HT-29 (cell line): Measurements from ENCODE around the gene TP53I11. TPM values are rescaled to one million over a fixed set of nuclear protein-coding genes. Genes with fewer than 3 reads are reported as not detected.

Experiments used
- DNase-seq: peaks from one replicate; pipeline ENCODE4 v3.0.0-alpha.2; 2015; ENCODE audit warnings: low spot score
- total RNA-seq: library from RNA; depleted of rRNA; stranded (reverse); fragments of >200 nt; shearing (Covaris generic); gene quantifications from 2 replicates; pipeline ENCODE4 v1.2.3, GENCODE V29; 2014

TP53I11 gene
- total RNA-seq, 1 experiment from 2014 or later = 65.5 TPM

DNA sequence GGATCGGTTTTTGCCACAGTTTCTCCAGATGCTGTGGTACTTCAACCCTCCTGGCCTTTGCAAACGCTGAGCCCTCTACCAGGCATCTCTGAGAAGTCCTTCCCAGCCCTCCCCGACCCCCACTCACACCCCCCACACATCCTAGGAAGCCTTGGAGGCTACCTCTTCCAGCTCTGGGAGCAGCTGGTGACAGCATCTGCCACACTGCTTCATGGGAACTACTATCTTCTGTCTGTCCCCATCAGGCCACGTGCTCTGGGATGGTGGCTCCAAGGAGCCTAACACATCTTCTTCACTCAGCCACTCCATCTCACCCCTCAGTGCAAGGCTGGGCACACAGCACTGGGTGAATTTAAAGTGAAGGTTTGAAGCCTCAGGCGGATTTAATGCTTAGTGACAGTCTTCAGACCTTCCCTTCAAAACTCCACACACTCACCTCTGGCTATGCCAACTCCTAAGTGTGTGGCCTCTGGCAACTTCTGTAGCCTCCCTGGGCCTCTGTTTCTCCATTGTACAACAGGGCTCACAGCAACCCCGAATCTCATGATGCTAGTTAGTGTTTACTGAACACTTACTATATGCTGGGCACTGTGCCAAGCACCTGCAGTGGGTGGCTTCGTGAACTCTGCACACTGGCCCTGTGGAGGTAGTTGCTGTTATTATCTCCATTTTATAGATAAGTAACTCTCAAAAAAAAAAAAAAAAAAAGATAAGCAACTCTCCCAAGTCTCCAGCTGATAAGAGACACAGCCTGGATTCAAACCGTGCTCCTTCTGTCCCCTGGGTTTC, 7.3 kb upstream of the TP53I11 start:
- peak; percentile 31 for DNase-seq

DNA sequence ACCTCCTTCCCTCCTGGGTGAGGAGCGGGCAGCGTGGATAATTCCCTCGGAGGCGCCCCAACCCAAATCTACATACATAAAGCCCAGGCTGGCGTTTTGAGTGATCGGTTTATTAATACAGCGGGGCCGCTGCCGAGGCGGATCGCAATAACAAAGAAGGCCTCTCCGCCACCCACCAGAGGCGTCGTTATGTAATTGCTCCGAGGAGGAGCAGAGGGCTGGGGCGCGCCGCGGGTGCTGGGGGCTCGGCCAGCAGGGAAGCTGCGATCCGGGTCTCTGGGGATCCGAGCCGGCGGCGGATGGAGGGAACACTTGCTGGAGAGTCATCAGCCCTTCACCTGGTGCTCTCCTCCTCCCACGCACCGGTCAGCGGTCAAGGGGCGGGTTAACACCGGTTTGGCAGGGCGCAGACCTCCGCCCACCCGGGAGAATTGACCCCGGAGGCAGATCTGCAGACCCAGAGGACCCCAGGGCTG, 6.4 kb upstream of the TP53I11 start:
- DNase-seq = no peak

DNA sequence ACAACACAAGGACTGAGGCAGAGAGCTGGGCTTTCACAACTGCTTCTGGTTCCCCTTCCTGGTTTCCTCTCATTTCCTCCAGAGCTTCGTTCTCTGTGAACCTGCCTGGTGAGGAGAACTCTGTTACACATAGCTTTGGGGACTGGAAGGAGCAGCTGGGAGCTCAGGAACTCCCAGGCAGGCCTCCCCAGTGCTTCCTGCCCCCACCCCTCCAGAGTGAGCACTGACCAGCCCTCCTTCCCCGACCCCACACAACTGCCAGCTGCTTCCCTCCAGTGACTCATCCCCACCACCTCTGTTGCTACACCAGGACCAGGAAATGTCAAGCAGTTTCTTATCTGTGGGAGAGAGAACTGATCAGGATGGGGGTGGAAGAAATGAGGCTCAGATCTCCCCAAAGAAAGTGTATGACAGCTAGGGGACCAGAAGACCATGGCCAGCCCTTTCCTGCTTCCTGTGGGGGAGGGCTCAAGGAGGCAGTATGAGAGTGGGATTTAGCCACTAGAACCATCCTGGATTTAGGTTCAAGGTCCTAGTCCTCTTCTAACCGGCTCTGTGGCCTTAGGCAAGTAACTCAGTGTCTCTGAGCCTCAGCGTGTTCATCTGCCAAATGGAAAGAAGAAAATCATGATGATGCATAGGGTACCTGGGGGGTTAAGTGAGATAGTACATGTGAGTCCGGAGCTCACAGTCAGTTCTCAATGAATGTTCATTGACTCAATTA, 4.5 kb upstream of the TP53I11 start:
- DNase-seq = peak; percentile 77

DNA sequence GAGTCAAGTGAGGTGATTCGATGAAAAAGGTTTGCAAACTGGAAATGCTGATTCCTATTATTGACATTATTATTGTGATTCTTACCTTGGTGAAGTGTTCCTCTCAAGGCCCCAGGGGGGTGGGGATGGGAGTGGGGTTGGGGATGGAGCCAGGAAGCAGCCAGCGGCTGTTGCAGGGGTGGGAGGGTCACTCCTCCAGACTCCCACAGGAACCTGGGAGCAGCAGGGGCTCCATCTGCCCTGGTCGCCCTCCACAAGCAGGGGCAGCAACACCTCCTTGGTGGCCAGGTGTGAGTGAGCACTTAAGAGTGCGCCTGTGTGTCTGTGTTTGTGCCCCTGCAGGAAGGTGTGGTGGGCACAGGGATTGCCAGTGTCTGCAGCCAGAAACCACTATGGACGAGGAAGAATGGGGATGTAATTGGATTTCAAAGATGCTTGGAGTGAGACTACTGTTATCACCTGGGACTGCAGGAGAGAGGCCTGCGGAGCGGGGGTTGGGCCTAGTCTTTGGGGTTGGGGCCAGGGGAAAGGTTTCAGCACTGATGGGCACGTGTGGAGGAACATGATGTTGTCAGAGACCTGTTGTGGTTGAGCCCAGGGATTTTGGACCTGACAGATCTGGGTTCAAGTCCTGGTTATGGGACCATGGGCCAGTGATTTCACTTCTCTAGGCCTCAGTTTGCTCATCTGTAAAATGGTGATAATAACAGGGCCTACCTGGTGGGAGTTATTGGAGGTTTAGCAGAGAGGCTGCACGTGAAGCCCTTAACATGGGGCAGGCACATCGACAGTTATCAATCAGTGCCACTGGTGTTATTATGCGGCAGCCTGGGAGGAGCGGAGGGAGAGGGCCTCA, 3.6 kb upstream of the TP53I11 start:
- no peak for DNase-seq

DNA sequence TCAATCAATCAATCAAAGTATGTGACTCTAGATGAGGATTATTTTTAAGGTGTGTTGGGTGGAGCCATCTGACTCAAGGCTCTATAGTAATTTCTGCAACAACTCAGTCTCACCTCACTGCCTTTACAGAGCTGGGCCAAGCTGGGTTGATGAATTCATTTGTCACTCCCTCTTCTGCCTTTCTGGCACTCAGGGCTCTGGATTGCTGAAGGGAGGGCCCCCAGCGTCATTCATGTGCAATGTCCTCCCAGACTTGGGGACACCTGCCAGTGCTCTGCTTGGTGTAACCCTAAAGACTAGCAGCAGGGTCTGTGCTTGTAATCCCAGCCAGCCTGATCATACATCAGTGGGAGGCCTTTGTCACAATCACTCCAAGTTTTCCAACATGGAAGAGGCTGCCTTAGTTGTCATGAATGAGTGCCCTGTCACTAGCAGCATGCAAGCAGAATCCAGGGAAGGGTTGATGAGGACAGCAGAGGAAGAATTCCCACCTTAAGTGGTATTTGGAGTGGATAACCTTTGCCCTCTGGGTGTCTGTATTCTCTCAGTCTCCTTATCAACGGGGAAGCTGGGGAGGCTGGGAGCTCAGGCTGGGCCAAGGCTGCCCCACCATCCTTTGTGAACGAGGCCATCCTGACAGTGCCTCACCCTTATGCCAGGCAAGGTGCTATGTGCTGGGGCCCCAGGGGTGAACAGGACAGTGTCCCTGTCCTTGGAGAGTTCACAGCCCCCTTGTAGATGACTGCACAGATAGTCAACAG, 2.0 kb upstream of the TP53I11 start:
- DNase-seq = no peak

DNA sequence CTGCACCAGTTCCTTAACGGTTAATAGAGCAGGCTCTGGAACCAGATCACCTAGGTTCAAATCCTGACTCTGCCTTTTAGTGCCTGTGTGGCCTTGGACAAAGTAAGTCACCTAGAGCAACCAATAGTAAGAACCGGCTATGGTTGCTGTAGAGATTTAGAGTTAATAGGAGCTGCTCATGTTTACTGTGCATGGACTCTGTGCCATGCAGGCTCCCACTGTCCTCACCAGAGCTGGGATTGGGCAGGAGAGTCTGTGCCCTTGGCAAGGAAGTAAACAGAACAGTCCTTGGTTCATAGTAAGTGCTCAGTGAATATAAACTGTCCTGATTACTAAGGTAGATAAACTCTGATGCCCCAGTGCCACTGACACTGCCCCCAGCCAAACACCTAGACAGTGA, 1.4 kb upstream of the TP53I11 start:
- DNase-seq = no peak

DNA sequence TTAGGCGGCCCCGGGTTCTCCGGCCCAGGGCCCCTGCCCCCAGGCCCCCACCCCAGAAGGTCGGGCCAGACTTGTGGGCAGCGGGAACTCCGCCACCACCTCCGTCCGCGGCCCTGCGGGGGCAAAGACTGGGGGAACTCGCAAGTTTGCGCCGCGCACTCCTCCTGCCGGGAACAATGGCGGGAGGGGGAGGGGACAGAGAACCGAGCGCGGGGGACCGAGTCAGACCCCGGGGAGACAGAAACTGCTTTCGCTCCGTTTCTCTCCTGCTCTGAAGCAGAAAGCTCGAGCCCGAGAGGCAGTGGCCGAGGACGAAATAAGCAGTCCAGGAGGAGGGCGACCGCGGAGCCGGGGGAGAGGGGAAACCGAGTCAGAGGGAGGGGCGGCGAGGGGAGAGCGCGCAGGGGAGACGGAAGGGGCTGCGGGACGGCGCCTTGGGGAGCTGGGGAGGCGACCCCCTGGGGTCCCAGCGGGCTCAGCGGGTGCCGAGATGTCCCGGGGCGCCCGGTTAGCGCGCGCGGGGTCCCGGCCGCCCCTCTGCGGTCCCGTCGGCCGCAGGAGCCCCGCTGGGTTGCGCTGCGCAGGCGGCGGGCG, 555 bp downstream of the TP53I11 start:
- DNase-seq = no peak

DNA sequence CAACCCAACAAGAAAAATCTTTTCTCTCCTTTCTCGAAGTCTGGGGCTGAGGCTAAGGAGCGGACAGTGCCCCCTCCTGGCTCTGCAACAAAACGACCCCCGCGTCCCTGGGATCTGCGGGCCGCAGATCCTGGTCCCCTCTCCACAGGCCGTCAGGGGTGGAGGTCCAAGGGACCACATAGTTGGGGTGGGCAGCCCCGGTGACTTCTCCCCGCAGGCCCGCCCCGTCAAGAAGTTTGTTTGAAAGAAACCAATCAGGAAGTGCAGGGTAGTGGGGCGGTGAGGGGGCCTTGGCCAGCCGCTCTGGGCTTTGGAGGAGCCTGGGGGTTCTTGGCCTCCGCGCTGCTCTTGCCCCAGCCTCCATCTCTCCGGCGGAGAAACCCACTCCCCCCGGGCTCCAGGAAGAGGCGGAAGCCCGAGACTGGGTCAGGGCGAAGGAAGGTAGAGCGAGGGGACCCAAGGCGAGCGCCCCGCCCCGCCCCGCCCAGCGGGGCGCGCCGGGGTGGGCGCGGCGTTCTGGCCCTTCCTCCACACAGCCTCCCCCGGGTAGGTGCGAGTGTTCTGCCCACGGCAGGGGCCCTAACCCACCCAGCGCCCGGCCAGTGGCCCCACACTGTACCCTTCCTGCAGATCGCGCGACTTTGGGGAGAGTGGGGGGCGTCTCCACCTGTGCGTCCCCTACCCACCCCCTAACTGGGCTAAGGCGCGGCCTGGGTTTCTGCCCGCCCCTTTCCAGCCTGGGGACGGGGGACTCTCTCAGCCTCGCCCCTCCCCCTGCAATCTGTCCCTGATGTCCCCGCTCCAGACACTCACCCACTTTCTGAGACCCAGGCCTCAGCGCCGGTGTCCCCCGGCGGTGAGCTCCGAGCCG, 1.3 kb downstream of the TP53I11 start:
- peak; percentile 43 for DNase-seq

DNA sequence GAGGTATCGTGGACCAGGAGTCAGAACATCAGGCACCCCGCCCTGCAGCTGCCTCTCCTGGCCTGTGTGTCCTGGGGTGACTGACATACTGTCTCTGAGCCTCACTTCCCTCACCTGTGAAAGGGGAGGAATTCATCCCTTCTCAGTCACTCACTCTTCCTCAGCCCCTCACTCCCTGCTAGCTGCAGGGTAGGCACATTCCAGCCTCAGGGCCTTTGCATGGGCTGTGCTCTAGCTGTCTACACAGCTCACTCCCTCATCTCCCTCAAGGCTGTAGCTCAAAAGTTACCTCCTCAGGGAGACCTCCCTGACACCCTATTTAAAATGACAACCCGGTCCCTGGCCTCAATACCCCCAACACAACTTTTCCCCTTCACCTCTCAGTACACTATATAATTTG, 2.5 kb downstream of the TP53I11 start:
- DNase-seq = no peak

DNA sequence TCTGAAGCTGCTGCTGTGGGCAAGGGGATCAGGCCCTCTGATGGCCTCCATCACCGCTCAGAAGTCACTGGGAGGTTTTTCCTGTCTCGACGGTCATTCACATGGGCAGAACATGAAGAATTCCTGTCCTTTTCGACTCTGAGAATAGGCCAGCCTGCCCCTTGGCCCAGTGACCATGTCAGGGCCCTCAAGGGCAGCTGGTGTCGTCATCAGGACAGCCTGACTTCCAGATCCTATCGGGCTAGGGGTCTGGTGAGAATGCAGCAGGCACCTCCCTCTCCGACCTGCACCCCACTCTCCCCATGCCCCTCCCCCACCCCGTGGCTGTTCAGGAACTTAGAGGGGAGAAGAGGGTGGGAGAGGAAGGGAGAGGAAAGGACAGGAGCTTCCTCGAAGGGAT, 3.6 kb downstream of the TP53I11 start:
- DNase-seq = no peak

DNA sequence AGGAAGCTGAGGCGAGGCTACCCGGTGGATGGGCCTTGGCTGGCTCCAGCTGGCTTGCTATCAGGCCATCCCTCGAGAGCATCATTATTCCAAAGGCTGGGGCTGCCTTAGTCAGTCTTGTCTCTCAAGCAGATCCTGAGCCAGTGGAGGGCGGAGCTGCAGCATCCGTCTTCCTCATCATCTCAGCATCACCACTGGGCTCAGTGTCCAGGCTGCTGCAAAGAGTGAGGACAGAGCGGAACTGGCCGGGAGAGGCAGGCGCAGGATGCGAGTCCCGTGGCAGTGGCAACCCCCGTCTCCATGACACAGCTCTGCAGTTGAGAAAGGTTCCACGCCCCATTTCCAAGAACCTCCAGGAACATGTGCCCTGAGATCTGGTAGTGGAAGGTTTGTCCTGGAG, 4.4 kb downstream of the TP53I11 start:
- no peak for DNase-seq

DNA sequence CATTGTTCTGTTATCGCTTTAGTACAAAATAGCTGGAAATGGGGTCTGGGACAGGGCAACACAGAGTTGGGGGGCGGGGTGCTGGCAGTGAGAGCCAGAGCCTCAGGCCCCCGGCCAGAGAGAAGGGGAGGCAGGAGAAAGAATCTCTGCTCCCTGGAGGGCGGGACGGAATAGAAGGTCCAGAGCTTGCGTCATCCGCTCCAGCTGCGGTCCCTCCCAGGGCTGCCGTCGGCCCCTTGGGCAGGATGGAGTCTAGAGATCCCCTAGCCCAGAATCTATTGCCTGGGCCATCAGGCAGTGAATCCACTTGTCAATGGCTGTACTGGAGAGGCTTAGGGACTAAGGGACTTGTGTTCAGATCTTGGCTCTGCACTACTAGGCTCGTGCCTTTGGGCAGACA, 5.0 kb downstream of the TP53I11 start:
- DNase-seq = no peak

DNA sequence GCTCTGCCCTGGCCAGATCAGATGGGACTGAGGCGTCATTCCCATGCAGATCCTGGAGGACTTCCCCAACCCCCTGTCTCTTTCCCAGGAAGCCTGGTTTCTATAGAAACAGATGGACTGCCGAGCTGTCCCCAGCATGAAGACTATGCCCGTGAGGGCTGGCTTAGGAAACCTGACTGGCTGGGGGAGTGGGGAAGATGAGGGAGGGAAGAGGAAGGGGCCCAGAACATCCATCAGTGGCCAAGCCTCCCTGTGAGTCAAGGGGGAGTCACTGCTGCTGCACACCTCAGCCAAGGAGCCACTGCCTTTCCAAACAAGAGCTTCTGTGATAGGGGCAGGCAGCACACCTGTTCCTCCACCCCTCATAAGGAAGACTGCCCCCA, 5.8 kb downstream of the TP53I11 start:
- no peak for DNase-seq

DNA sequence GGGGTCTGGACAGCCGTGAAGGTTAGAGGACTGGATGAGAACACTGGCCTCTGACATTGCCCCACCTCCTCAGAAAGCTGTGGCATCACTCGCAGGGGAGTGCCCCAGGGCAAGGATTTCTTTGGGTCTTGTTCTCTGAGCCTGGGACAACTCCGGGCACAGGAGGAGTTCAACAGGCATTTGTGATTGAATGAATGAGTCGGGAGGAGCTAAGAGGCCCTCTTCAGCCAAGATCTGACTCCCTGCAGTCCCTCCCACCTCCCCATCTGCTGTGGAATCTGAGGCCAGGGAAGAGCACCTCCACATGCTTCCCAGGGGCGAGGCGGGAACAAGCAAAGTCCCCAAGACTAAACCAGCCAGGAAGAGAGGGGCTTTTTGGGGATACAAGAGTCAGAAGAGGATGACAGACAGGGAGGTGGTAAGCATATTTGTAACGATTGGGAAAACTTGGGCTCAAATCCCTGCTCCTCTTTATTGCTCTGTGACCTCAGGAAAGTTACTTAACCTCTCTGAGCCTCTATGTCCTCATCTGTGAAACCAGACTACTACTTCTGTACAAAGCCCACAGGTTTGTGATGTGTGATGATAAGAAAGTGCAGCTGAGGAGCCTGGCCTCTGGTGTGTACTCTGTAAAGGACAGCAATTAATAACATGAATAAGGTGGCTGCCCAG, 6.4 kb downstream of the TP53I11 start:
- no peak for DNase-seq

DNA sequence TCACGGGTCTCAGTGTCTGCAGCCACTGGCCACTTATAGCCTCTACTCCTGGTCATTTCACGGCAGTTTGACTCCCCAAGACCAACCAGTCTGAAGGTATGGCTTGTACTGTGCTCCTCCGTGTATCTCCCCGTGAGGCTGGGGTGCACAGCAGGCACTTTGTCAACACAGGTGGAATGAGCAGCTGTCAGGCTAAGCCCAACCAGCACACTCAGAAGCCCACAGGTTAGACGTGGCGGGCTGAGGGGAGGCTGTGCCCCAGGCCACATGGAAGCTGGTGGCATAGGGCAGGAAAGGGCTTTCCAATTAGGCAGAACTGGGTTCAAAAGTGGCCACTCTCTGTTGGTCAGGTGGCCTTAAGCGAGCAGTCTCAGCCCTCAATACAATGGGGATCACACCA, 7.0 kb downstream of the TP53I11 start:
- DNase-seq = no peak

DNA sequence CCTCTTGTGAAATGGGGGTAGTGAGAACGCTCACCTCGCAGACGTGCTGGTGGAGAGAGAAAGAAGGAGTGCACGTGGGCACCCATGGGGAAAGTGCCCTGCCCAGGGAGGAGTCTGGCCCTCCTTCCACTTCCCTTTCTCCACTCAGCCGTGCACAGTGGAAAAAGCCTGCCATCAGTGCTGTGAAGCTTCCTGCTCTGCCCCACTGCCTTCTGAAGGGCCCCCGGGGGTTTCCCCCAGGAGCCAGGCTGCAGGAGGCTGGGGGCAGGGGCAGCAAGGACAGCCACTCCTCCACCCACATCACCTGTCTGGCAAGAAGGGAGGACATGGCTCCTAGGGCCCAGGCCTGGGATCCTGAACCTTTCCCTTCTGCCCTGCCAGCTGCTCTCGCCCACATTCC, 7.6 kb downstream of the TP53I11 start:
- no peak for DNase-seq

DNA sequence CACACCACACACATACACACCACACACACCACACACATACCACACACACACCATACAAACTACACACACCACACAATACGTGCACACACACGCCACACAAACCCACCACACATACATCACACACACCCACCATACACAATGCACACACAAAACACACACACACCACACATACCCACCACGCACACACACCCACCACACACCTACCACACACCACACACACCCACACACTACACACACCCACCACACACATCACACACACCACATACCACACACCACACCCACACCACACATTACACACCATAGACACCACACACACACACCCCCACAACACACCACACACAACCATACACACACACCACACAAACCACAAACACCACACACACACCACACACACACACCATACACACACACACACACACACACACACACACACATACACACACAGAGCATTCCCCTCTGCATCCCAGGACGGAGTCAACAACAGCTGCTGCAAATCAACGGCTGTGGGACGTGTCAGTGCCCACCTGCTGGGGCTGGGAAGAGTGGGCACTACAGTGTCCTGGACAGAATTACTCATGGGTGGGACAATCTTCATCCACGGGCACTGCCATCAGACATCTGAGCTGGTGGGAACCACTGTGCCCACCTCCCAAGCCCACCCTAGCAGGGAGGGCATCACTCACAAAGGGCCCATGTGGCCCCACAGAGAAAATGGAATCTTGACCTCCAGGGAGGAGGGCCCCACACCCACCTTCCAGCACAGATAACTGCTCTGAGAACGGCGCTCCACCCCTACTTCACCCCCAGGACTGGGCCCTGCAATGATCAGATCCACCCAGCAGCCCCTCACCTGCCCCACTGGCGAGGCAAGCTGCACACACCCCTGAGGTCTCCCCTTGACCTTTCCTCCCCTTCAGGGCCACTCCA, 8.4 kb downstream of the TP53I11 start:
- DNase-seq = no peak

DNA sequence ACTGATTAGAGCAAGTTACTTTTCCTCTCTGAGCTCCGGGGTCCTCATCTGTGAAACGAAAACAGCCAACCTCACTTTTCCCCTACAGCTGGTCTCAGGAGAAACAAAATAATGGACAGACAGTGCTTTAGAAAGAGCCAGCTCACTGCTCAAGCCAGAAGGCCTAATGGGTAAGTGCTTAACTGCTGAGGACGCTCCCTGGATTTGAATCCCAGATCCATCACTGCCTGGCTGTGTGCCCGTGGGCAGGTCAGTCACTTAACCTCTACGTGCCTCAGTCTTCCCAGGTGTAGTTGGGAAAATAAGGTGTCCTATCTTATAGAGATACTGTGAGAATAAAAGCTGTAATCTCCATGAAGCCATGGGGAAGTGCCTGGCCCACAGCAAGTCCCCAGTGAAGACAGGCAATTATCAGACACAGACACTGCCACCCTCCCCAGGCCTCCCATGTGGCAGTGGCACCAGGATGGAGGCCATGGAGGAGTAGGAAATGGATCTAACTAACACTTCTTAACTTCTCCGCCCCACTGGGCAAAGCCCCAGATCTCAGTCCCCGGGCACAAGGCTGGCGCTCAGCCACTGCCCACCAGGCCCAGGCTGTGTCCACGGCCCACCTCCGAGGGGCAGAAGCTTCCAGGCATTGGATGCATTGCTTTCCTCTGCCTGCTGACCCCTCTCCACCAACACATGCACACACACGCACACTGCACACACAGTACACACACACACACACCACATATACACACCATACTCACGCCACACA, 9.2 kb downstream of the TP53I11 start:
- DNase-seq = no peak
